Stimulated activated CD4-positive, alpha-beta T cell treated with anti-CD3 and anti-CD28 coated beads, Interleukin-12 subunit alpha, Interleukin-12 subunit beta, amount 100 ng/mL, for 4 hours (primary cell): Measurements from ENCODE around the gene RAD51AP1.

Source experiments
- DNase-seq: peaks from one replicate; pipeline ENCODE4 v3.0.0-alpha.2; 2020

The RAD51AP1 gene

GRCh38 chr12:4603421-4603820 lies 64.7 kb downstream of the RAD51AP1 start:
- DNase-seq: no peak

- no peak for DNase-seq
Observed at GRCh38 chr12:4603946-4604345, 65.3 kb downstream of the RAD51AP1 start.

- DNase-seq: peak; percentile 71
Observed at GRCh38 chr12:4604684-4605193, 66.0 kb downstream of the RAD51AP1 start.

- DNase-seq: no peak
Observed at GRCh38 chr12:4607056-4607455, 68.4 kb downstream of the RAD51AP1 start.

- no peak for DNase-seq
Observed at GRCh38 chr12:4609071-4609470, 70.4 kb downstream of the RAD51AP1 start.
